Suprapubic skin (tissue), 4 donors: Measurements from ENCODE around the gene SLC44A4. TPM values are rescaled to one million over a fixed set of nuclear protein-coding genes. Genes with fewer than 3 reads are reported as not detected.
"Not testable (repeated sequence)": the region's sequence is repeated elsewhere in the genome, so short reads cannot be mapped to it uniquely, and the experiment has no call there.

Source experiments
- DNase-seq, 2 donors: peaks; one replicate each; pipeline ENCODE4 v3.0.0-alpha.2; 2019; ENCODE audit warnings: low spot score in 2 of 2
- H3K27ac ChIP-seq: fragments of 200-600 bp; sonication (generic); one replicate; pipeline ENCODE4 v1.5.1; 2019
- H3K27me3 ChIP-seq: fragments of 200-600 bp; sonication (generic); one replicate; pipeline ENCODE4 v1.5.1; 2019
- H3K36me3 ChIP-seq: fragments of 200-600 bp; sonication (generic); one replicate; pipeline ENCODE4 v1.5.1; 2019
- H3K4me1 ChIP-seq: fragments of 200-600 bp; sonication (generic); one replicate; pipeline ENCODE4 v1.5.1; 2019
- H3K4me3 ChIP-seq: fragments of 200-600 bp; sonication (generic); one replicate; pipeline ENCODE4 v1.5.1; 2019; ENCODE audit warnings: mild to moderate bottlenecking
- H3K9me3 ChIP-seq: fragments of 200-600 bp; sonication (generic); one replicate; pipeline ENCODE4 v1.5.1; 2019
- CTCF ChIP-seq, 2 donors: fragments of 200-600 bp in 1 of 2; fragments of 450-650 bp in 1 of 2; sonication (generic) in 1 of 2; IDR thresholded peaks; one replicate each; pipeline ENCODE4 v1.5.1; 2016 to 2019; ENCODE audit warnings: antibody characterized with exemption in 2 of 2, mild to moderate bottlenecking in 1 of 2, moderate library complexity in 1 of 2
- EP300 ChIP-seq: sonication (generic); formaldehyde crosslinking; IDR thresholded peaks from one replicate; pipeline ENCODE4 v1.6.1; 2017; ENCODE audit warnings: antibody characterized with exemption
- POLR2A ChIP-seq, 2 donors: fragments of 450-650 bp; IDR thresholded peaks; one replicate each; pipeline ENCODE4 v1.6.1; 2017; ENCODE audit warnings: antibody characterized with exemption in 2 of 2, mild to moderate bottlenecking in 2 of 2, moderate library complexity in 2 of 2
- POLR2AphosphoS5 ChIP-seq, 3 donors: sonication (generic); formaldehyde crosslinking; IDR thresholded peaks; one replicate each; pipeline ENCODE4 v1.6.1; 2017; ENCODE audit warnings: antibody characterized with exemption in 3 of 3
- WGBS: methylation state at CpG from one replicate; pipeline ENCODE4 v1.1.5; 2018; 5-methylcytosine and 5-hydroxymethylcytosine counted together
- total RNA-seq, 4 donors: library from RNA; depleted of rRNA; stranded (reverse); fragments of >200 nt; gene quantifications; one replicate each; pipeline ENCODE4 v1.1.0, GENCODE V29; 2016

Gene SLC44A4
- total RNA-seq, 4 donors from 2014 or later: 1.4 to 7.4 (median 4.1) TPM

GRCh38 chr6:31858707-31859106, 20.1 kb downstream of the SLC44A4 start:
- Histone ChIP-seq H3K9me3 (no peaks in the 10 kb centered on the region), H3K27ac (no peak overlapping the region), H3K4me3 (no peak overlapping the region), H3K36me3 (peaks cover 32% of the 10 kb centered on the region), H3K27me3 (no peaks in the 10 kb centered on the region), H3K4me1 (peaks cover 22% of the 10 kb centered on the region)
- no peak for DNase-seq
- no peak for TF ChIP-seq POLR2A (IDR thresholded peaks at IDR 0.05)
- no peak for TF ChIP-seq POLR2AphosphoS5 (IDR thresholded peaks at IDR 0.05)
- no peak for TF ChIP-seq EP300
- TF ChIP-seq CTCF (IDR thresholded peaks at IDR 0.05): no peak
- WGBS: 89% methylated on average over 8 of the region's 8 CpGs

GRCh38 chr6:31857774-31858173, 21.0 kb downstream of the SLC44A4 start:
- DNase-seq, H3K27me3 ChIP-seq, H3K4me3 ChIP-seq, H3K27ac ChIP-seq, H3K9me3 ChIP-seq: not testable (repeated sequence)
- WGBS: 93% methylated on average over 8 of the region's 8 CpGs
- Histone ChIP-seq H3K36me3 (peaks cover 32% of the 10 kb centered on the region), H3K4me1 (peaks cover 15% of the 10 kb centered on the region)

GRCh38 chr6:31851980-31852718, 26.6 kb downstream of the SLC44A4 start:
- 82% methylated on average over 16 of the region's 35 CpGs for WGBS
- DNase-seq, H3K4me1 ChIP-seq, H3K4me3 ChIP-seq, H3K27ac ChIP-seq, H3K27me3 ChIP-seq, H3K9me3 ChIP-seq, H3K36me3 ChIP-seq: not testable (repeated sequence)

- TF ChIP-seq EP300: no peak
- no peak for TF ChIP-seq POLR2A (IDR thresholded peaks at IDR 0.05)
- TF ChIP-seq POLR2AphosphoS5 (IDR thresholded peaks at IDR 0.05): no peak
- no peak for TF ChIP-seq CTCF (IDR thresholded peaks at IDR 0.05)
- Histone ChIP-seq H3K27me3 (no peaks in the 10 kb centered on the region), H3K9me3 (no peaks in the 10 kb centered on the region), H3K36me3 (no peaks in the 10 kb centered on the region), H3K4me1 (no peaks in the 10 kb centered on the region), H3K27ac (no peak overlapping the region), H3K4me3 (no peak overlapping the region)
- WGBS: 79% methylated on average over 2 of the region's 2 CpGs
- DNase-seq: no peak
Measured at GRCh38 chr6:31851485-31851832, 27.3 kb downstream of the SLC44A4 start.

- no peaks in the 10 kb centered on the region for H3K9me3 ChIP-seq
- TF ChIP-seq POLR2A (IDR thresholded peaks at IDR 0.05) (no peak), CTCF (IDR thresholded peaks at IDR 0.05) (no peak), EP300 (no peak), POLR2AphosphoS5 (IDR thresholded peaks at IDR 0.05) (no peak)
- 86% methylated on average over 2 of the region's 2 CpGs for WGBS
- no peaks in the 10 kb centered on the region for H3K27me3 ChIP-seq
- no peak for DNase-seq
- no peak overlapping the region for H3K27ac ChIP-seq
- no peaks in the 10 kb centered on the region for H3K4me1 ChIP-seq
- H3K4me3 ChIP-seq: no peak overlapping the region
- H3K36me3 ChIP-seq: no peaks in the 10 kb centered on the region
Measured at GRCh38 chr6:31850765-31851484, 27.9 kb downstream of the SLC44A4 start.

GRCh38 chr6:31847276-31847978, 31.4 kb downstream of the SLC44A4 start:
- no peaks in the 10 kb centered on the region for H3K9me3 ChIP-seq
- DNase-seq: no peak
- no peaks in the 10 kb centered on the region for H3K36me3 ChIP-seq
- no peak overlapping the region for H3K27ac ChIP-seq
- WGBS: 73% methylated on average over 2 of the region's 2 CpGs
- TF ChIP-seq EP300 (no peak), POLR2AphosphoS5 (IDR thresholded peaks at IDR 0.05) (no peak), CTCF (IDR thresholded peaks at IDR 0.05) (no peak), POLR2A (IDR thresholded peaks at IDR 0.05) (no peak)
- no peaks in the 10 kb centered on the region for H3K27me3 ChIP-seq
- H3K4me3 ChIP-seq: no peak overlapping the region
- H3K4me1 ChIP-seq: no peaks in the 10 kb centered on the region
